Activated CD8-positive, alpha-beta memory T cell treated with anti-CD3 and anti-CD28 coated beads for 48 hours (primary cell): ENCODE results near the gene SLC38A10.

ENCODE experiments used
- DNase-seq, 3 experiments: peaks; one replicate each; pipeline ENCODE4 v3.0.0-alpha.2; 2020; ENCODE audit warnings: low read depth in 2 of 3, low spot score in 2 of 3

Gene SLC38A10

DNA sequence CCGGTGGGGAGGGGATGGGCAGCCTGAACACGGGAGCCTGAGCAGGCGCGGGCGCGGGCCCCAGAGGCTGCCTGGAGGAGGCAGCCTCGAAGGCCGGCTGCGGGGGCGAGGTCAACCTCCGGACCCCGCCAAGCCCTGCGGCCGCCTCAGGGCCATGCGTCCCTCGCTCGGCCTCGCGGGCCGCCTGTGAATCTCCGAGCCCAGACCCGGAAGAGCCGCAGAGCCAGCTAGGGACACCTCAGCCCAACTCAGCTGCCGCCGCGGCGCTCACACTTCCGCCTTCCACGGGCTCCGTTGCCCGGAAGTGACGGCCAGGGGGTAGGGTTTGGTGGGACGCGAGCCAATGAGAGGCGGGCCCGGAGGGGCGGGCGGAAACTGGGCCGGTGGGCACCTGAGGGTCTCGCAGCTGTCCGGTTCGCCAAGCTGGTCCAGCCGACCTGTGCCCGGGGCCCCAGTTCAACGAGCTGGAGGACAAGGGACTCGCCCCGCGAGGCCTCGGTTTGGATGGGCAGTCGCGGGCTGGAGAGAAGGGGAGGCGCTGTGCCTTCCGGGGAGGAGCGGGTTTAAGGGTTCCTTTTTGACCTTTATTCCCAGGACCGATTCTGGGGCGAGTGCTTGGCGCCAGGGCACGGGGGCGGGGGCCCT, at the start of gene SLC38A10:
TSS of gene SLC38A10 (minus strand) at position 277 of the 645 bp plus-strand sequence. CDS start 386 bp downstream, outside the sequence.
- DNase-seq, result peak; percentile 81 to 91 (median 83)

DNA sequence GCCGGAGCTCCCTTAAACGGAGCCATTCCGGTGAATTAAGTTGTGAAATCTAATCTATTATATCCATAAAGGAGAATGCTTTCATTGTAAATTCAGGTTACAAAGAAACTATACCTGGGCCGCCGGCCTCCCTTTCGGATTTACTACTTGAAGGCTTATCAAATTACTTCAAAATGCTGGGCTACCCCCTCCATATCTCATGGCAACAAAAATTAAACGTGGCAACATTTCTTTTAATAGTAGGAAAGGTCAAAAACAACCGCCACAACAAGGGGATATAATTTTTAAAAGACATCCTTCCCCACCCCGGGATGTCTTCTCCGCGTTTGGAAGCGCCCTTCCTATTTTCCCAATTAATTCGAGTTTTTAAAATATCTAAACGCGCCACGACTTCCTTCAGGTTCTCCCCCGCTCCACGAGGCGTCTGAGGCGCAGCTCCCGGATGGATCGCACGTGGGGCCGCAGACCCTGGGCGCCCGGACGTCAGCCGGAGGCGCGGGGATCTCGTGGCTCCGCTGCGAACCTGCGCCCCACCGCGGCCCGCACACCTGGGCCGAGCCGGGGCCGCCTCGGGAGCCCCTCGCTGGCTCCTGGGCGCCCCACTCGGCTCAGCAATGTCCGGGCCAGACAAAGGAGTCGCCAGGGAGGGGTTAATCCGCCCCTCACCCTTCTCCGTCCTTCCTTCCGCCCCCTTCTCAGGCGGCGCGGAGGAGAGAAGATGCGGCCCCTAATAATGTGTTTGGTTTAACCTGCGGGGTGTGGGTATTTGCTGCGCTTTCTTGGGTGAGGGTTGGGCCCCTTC, 47.4 kb upstream of the SLC38A10 start:
- DNase-seq, result no peak

DNA sequence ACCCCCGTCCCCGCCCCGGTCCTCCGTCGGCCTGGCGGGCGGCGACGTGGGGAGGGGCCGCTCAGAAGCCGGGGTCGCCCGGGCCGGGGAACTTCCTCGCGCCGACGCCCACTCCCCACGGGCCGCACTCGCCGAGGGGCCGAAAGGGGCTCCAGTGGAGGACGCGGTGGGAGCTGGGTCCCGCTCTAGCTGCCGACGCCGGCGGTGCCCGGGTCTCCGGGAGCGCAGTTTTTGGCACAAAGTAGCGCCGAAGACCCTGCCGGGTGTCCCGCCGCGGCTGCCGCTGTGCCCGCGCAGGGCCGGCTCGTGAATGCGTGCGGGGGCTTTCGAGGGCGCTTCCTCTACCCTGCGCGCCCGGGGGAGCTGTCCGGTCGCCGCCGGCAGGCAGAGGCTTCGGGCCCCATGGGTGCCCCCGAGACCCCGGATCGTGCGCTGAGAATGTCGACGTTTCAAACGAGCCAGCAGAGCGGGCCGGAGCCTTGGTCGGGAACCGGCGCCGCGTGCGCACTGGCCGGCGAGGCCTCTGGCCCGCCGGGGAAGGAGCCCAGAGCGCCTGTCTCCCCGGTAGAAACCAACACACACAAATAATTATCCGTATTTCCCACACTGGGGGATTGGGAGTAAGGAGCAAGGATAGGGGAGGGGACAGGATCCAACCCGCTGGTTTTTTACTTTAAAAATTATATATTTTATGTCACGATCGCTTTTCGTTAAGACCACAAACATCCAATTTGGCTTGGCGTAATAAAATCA, 46.6 kb upstream of the SLC38A10 start:
- DNase-seq, result no peak

DNA sequence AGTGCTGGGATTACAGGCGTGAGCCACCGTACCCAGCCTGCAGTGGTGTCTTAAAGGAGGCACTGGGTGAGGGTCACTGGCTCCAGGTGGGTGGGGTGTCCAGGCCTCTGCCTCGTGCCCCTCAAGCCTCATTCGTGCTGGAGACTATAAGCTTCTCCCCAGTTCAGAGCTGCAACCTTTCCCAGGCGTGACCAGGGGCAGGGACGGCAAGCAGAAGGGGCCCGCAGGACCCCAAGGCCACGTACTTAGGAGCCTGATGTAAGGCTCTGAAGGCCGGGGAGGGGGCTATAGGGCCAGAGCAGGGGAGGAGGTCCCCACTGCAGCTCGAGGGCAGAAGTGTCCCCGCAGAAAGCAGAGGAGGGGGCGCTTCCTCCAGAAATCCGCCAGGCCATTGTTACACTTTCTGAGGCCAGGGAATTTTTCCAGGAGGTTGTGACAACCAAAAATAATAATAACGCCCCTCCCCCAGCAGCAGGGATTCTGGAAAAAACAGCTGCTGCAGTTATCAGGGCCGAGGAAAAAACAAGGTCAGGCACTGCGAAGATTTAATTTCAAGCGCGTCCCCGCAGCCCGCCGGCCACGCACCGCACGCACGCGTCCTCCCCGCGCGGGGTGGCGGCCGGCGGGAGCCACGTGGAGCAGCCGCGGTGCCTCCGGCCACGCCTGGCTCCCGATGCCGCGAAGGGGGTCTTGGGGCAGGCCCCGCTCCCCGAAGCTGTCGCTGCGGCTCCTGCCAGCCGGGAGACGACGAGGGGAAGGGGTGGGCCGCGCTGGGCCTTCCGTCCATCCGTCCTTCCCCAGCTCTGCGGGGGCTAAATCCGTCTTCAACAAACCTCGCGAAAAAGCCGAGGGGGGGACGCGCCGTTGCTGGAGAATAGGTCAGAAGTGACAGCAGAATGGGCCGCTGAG, 45.8 kb upstream of the SLC38A10 start:
- no peak for DNase-seq

DNA sequence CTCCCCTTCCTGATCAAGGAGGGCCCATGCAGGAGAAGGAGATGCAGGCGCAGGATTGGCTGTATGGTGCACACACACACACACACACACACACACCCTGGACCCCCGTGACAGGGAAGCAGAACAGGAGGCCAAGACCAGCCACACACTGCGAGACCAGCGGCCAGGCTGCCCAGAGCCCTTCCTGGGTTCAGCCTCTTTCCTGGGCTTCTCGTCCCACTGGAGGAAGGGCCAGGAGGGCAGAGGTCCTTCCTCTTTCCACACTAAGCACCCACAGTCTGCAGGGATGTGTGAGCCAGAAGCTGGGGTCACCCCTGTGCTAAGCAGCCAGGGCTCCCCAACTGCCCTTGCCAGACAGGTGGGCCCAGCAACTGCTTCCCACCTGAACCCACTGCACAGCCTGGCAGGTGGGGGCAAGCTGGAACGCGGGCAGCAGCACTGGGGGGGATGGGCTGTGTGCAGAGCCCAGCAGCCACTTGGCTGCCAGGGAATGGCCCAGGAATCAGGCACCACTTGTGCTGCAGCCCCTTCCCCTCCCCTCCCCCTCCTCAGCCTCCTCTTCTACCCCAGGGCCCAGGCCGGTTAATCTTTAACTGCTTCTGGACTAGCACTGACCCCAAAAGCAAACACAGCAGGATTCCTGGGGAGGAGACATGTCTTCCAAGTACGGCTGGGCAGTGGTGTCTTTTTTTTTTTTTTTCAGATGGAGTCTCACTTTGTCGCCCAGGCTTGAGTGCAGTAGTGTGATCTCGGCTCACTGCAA, 44.6 kb upstream of the SLC38A10 start:
- no peak for DNase-seq

DNA sequence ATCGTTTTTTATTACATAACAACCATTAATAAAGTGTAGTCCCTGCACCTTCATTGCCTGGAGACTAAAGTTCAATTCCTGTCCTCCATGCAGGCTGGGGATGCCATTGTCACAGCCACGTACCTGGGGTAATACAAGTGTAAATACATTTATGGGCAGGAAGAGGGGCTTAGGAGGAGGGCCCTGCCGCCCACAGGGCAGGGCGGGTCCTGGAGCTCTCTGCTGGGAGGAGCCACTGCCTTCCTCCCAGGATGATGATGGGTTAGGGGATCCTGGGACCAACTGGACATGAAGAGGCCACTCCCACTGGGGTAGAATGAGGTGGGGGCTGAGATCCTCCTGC, 44.1 kb upstream of the SLC38A10 start:
- DNase-seq, result no peak

DNA sequence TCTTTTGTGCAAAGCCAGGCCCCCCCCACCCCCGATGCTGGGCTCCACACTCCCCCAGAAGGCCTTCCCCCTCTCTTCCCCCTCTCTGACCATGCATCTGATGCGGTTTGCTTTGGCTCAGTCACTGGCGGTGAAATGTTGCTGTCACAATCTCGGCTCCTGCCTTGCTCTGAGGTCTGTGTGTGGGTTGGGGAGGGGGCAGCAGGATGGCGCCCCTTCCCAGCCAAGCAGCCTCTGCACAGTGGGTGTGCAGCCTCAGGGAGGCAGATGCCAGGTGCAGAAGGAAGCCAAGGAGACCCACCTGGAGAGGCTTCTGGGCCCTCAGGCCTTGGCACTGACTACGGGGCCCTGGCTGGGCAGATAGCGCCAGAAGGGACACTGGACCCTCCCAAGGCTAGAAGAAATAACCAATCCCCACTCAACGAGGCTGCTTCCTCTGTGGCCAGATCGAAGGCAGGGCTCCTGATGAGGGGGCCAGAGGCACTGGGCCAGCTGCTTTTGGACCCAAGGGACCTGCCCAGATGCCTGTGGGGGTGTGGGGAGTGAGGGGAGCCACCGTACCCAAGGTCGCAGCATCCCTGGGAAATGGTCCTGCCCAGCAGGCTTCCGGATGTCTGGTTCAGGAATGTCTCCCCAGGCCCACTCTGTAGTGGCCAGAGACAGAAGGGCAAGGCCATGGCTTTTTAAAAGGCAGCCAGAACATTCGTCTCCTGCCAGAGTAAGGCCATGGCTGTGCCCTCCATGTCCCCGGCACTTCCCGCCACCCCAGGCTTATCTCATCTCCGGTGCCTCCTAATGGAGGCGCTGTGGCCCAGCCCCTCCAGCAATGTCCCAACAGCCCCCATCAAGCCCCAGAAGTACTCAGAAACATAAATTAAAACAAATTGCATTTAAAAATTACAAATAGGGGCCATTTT, 43.4 kb upstream of the SLC38A10 start:
- no peak for DNase-seq

DNA sequence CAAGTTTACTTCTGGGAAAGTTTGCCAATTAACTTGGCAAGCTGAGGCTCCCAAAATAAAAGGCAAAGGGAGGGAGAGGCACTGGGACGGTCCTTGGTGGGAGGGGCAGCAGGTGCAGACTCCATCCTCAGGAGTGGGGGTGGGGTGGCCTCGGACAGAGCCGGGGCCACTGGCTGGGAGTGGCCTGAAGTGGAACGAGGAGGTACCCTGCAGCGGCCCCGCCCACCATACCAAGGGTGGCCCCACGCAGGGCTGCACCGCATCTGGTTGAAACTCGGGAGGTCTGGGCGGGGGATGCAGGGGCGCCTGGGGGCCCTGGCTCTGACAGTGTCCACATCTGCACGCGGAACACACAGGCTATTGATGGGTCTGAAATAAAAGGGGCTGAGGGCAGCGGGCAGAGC, 42.4 kb upstream of the SLC38A10 start:
- DNase-seq, result no peak

DNA sequence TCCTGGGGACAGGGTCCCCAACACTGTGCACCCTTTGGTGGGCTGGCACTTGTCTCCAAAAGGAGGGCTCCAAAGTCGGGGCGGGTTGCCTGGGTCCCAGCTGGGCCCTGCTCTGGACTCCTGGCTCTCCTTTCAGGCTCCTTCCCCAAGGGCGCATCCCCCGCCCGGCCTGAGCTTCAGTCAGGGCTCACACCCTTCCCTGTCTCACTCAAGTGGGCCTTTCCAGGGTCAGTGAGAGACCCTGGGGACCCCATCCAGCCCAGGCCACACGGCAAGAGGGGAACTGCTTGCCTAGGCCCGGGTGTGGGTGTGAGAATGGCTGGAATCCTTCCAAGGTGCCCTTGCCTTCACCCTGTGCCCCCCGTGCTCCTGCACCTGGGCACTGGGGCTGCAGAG, 41.8 kb upstream of the SLC38A10 start:
- no peak for DNase-seq

DNA sequence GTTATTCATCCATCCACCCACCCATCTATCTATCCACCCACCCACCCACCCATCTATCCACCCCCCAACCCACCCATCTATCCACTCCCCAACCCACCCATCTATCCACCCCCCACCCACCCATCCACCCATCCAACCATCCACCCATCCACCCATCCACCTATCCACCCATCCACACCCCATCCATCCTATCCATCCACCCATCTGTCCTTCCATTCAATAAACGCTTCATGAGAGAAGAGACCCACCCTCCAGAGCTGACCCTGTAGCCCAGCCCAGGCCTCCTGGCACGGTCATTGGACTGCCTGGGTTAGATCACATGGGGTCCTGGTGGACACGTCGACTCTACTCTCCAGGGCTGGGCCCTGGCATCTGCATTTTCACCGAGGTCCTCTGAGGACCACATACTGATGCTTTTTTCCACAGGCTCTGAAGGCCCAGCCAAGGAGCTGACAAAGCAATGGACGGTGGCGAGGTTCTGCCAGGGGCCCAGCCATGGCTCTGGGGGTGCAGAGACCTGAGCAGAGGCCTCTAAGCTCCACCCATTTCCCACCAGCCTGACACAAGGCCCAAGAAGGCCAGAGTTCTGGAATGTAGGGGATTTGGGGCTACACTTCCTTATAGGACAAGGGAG, 41.3 kb upstream of the SLC38A10 start:
- no peak for DNase-seq

DNA sequence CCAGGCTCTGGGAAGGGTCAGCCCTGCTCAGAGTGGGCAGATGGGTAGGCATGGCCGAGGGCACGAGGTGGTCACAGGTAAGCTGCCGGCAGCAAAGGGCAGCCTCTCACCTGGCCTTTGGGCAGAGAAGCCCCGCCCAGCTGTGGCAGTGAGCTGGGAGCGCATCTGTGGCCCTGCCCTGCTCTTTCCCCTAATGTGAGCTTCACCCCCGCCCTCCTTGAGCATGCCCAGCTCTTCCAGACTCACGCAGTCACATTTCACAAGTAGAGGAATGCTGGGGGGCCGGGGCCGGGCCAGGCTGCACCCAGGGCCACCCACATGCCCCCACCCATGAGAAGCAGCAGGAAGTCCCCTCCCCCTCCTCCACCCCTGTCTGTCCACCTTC, 40.7 kb upstream of the SLC38A10 start:
- DNase-seq, result no peak

DNA sequence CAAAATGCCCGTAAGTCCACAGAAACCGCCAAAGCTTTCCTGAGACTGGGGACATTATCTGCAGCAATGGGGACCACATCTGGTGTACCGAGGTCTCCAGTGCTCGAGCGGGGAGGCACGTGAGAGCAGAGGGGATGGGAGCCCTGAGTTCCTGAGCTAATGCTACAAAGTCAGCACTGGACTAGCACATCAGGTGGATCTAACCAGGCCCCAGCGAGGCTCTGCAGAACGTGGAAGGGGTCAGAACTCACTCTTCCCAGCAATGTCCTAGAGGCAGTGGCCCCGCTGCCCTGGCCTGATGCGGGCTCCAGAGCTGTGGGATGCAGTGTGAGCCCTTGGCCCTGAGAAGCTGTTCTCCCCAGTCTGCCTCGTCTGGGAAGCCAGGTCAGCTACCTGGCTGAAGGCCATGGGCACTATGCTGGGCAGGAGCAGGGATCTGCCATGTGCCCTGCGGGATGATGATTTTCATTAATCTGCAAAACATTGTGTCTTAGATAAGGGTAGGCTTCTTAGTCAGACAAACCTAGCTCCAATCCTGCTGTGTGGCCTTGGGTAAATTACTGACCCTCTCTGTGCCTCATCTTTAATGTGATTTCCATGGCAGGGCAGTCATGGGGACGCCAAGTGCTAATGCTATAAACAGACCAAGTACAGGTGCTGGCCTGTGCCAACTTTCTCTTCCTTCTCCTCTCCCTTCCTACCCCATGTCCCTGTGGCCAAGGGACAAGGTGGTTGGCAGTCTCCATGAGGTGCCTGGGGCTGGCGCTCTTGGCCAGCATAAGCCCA, 40.1 kb upstream of the SLC38A10 start:
- DNase-seq, result no peak

DNA sequence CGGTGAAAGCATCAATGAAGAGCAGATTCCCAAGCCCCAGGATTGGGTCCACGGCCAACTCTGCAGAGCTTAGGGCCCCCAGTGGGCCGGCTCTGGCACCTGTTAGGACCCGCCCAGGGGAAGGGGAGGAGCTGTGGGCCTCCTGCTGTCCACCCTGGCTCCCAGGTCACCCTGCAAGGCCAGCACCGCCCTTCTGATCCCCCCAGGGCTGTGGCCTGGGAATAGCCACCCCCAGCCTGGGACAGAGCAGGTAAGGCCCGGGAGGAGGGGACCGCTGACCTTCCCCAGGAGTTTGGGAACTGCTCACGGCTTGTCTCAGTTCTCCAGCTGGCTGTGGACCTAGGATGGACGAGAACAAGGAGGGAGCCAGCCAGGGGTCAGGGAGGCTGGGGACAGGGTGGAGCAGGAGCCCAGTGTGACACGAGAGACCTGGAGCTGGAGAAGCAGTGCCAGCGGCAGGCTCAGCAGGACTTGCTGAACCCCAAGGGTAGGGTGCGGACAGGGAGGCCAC, 39.3 kb upstream of the SLC38A10 start:
- DNase-seq, result no peak

DNA sequence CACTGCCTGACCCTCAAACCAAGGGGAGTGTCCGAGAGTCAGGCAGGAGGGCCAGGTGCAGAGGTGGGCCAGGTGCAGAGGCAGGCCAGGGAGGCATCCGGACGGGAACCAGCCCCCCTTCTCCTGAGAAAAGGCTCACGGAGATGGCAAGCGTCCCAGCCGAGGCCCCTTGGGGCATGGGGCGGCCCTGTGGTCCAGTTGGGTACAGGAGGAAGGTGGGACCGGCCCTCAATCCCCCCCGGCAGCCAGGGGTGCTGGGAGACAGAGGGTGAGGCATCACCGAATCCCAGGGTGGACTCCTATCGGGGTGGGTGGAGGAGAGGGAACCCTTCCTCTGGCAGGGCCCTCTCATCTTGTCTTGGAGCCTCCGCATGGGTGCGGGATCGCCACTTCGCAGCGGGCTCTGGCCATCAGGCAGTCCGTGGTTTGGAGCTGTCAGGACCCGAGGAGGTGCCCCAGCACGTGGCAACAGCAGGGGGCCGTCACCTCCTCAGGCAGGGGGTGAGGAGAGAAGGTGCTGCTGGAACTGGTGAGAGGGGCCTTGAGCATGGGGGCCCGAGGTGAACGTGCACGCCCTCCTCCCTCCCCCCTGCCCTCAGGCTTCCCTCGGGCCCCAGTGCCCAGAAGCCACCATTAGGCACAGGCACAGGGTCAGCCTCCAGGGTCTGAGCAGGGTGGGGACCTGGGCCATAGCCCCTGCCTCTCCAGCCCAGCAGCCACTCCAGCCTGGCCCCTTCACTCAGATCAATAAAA, 38.7 kb upstream of the SLC38A10 start:
- no peak for DNase-seq

DNA sequence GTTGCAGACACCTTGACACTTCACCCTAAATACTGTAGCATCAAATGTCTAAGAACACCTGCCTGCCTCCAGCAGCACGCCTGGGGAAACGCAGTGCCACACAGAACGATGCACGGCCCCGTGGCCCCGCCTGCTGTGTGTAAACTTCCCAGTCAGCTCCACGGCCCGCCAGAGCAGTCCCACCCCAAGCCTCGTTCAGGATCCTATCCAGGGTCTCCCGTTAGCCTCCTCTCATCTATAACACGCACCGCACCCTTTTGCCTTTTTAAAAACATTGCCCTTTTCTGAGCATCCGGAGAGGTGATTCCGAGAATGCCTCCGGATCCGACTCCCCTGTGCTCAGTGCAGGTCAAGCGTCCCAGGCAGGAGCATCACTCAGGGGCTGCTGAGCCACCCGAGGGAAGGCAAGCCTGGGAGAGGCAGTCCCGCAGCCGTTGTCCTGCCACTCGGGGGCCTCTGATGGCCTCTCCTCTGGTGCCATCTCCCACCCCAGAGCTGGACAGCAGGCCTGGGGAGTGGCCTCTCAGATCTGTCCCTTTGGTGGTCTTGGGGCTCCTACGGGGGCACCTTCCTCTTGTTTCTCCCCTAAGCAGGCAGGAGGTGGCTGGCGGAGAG, 37.9 kb upstream of the SLC38A10 start:
- DNase-seq, result no peak

DNA sequence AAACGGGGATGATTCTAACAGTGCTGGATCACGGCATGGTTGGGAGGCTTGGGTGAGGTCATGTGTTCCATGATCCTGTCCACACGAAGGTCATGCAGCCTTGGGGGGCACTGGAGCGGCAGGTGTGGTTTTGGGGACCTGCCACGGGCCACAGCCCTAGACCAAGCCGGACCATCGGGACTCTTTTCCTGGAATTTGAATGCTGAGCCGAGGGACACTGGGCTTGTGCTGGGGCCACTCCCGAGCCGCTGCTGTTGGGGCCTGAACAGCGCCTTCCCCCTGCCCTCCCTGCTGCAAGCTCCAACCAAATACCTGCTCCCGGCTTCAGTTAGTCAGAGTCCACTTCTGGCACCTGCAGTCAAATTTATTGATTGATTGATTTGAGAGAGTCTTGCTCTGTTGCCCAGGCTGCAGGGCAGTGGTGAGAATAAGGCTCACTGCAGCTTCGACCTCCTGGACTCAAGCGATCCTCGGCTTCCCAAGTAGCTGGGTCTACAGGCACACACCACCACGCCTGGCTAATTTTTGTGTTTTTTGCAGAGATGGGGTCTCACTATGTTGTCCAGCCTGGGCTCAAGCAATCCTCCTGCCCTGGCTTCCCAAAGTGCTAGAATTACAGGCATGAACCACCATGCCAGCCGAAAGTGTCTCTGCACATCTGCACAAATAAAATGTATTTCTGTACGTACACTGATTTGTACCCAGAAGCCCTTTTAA, 37.2 kb upstream of the SLC38A10 start:
- no peak for DNase-seq
